ENCODE results near the gene DHCR24.

Gene DHCR24

GRCh38 chr1:54850737-54851136, 36.3 kb downstream of the DHCR24 start:
- Histone ChIP-seq H3K4me1 (no peaks in the 10 kb centered on the region), H3K9me3 (no peaks in the 10 kb centered on the region), H3K36me3 (peaks cover 20% of the 10 kb centered on the region), H3K27me3 (no peaks in the 10 kb centered on the region), H3K4me3 (ENCODE audit: low read depth, low read length) (no peak overlapping the region)
- TF ChIP-seq CTCF (IDR thresholded peaks at IDR 0.05; ENCODE audit: low read depth, low read length): no peak
- DNase-seq: no peak

- Histone ChIP-seq H3K36me3 (peaks cover 20% of the 10 kb centered on the region), H3K4me1 (no peaks in the 10 kb centered on the region), H3K9me3 (no peaks in the 10 kb centered on the region), H3K4me3 (ENCODE audit: low read depth, low read length) (no peak overlapping the region), H3K27me3 (no peaks in the 10 kb centered on the region)
- TF ChIP-seq CTCF (IDR thresholded peaks at IDR 0.05; ENCODE audit: low read depth, low read length): no peak
- DNase-seq: no peak
Observed at GRCh38 chr1:54850069-54850730, 36.8 kb downstream of the DHCR24 start.

- TF ChIP-seq CTCF (IDR thresholded peaks at IDR 0.05; ENCODE audit: low read depth, low read length): no peak
- no peak overlapping the region for H3K4me3 ChIP-seq (ENCODE audit: low read depth, low read length)
- H3K4me1 ChIP-seq: no peaks in the 10 kb centered on the region
- H3K9me3 ChIP-seq: no peaks in the 10 kb centered on the region
- peaks cover 18% of the 10 kb centered on the region for H3K36me3 ChIP-seq
- DNase-seq: no peak
- no peaks in the 10 kb centered on the region for H3K27me3 ChIP-seq
Observed at GRCh38 chr1:54849219-54850068, 37.6 kb downstream of the DHCR24 start.

- Histone ChIP-seq H3K36me3 (peaks cover 17% of the 10 kb centered on the region), H3K27me3 (no peaks in the 10 kb centered on the region), H3K9me3 (no peaks in the 10 kb centered on the region), H3K4me3 (ENCODE audit: low read depth, low read length) (no peak overlapping the region), H3K4me1 (no peaks in the 10 kb centered on the region)
- DNase-seq: no peak
- no peak for TF ChIP-seq CTCF (IDR thresholded peaks at IDR 0.05; ENCODE audit: low read depth, low read length)
Observed at GRCh38 chr1:54848134-54848948, 38.7 kb downstream of the DHCR24 start.

- no peak for TF ChIP-seq CTCF (IDR thresholded peaks at IDR 0.05; ENCODE audit: low read depth, low read length)
- Histone ChIP-seq H3K4me3 (ENCODE audit: low read depth, low read length) (no peak overlapping the region), H3K27me3 (no peaks in the 10 kb centered on the region), H3K9me3 (no peaks in the 10 kb centered on the region), H3K4me1 (no peaks in the 10 kb centered on the region), H3K36me3 (peaks cover 12% of the 10 kb centered on the region)
- DNase-seq: no peak
Observed at GRCh38 chr1:54846716-54847284, 40.2 kb downstream of the DHCR24 start.

All from BE2C (cell line).